Mammary epithelial cell (primary cell): ENCODE results near the gene PRKG2.

Source experiments
- EZH2 ChIP-seq: IDR thresholded peaks from 2 replicates; pipeline ENCODE4 v1.6.1; 2012; ENCODE audit warnings: low read length, inconsistent platforms, borderline replicate concordance
- TF ChIP-seq, protein P1 (sequence below), 2 donors: IDR thresholded peaks in 1 of 2; conservative IDR thresholded peaks in 1 of 2; 2 replicates each; pipeline ENCODE4 v1.5.1; 2011 to 2012; ENCODE audit warnings: inconsistent platforms in 2 of 2, low read length in 2 of 2, mild to moderate bottlenecking in 2 of 2, control low read depth in 1 of 2, low read depth in 1 of 2; ENCODE audit not compliant: insufficient read depth in 1 of 2; ENCODE audit errors: extremely low read depth in 1 of 2

DNA sequence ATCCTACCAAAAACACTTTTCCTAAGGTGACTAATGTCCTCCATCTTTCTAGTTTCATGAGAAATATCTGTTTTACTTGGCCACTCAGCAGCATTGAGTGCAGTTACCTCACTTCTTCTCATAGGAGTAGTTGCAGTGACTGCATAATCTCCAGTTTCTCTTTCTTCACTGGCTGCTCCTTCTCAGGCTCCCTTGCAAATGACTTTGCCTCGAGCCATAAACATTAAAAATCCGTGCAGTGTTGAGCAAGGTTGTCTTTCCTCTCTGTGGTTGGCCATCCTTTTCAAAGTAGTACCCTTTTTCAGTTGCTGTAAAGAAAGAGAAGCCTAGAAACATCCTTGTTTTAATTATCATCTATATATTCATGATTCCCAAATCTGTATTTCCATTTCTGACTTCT, 10.2 kb upstream of the PRKG2 start:
- TF ChIP-seq, protein P1, sequence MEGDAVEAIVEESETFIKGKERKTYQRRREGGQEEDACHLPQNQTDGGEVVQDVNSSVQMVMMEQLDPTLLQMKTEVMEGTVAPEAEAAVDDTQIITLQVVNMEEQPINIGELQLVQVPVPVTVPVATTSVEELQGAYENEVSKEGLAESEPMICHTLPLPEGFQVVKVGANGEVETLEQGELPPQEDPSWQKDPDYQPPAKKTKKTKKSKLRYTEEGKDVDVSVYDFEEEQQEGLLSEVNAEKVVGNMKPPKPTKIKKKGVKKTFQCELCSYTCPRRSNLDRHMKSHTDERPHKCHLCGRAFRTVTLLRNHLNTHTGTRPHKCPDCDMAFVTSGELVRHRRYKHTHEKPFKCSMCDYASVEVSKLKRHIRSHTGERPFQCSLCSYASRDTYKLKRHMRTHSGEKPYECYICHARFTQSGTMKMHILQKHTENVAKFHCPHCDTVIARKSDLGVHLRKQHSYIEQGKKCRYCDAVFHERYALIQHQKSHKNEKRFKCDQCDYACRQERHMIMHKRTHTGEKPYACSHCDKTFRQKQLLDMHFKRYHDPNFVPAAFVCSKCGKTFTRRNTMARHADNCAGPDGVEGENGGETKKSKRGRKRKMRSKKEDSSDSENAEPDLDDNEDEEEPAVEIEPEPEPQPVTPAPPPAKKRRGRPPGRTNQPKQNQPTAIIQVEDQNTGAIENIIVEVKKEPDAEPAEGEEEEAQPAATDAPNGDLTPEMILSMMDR (conservative IDR thresholded peaks at IDR 0.05 in 1 of 2, IDR thresholded peaks at IDR 0.05 in 1 of 2; ENCODE audit: extremely low read depth in 1 of 2, insufficient read depth in 1 of 2, low read depth in 1 of 2, low read length in 2 of 2): no peak
- TF ChIP-seq EZH2: no peak
